DOHH2 (cell line): Measurements from ENCODE around the gene PHF2.

Experiments
- H3F3A ChIP-seq: fragments of 200-600 bp; sonication (generic), shearing (Covaris generic); 2 replicates; pipeline ENCODE4 v1.6.0; 2016; ENCODE audit warnings: antibody characterized with exemption, mild to moderate bottlenecking; ENCODE audit not compliant: control insufficient read depth, insufficient read depth
- H3K27ac ChIP-seq: fragments of 200-600 bp; sonication (generic); 2 replicates; pipeline ENCODE4 v1.5.1; 2014; ENCODE audit warnings: low read depth, mild to moderate bottlenecking, low read length, moderate library complexity
- H3K27me3 ChIP-seq: fragments of 200-600 bp; sonication (generic); 2 replicates; pipeline ENCODE4 v1.6.1; 2014; ENCODE audit warnings: mild to moderate bottlenecking, low read length, mixed read lengths; ENCODE audit not compliant: control insufficient read depth
- H3K36me3 ChIP-seq: fragments of 200-600 bp; sonication (generic); 2 replicates; pipeline ENCODE4 v1.6.1; 2014; ENCODE audit warnings: mild to moderate bottlenecking, low read length, moderate library complexity, mixed read lengths; ENCODE audit not compliant: control insufficient read depth
- H3K4me1 ChIP-seq: fragments of 200-600 bp; sonication (generic); 2 replicates; pipeline ENCODE4 v1.6.1; 2014; ENCODE audit warnings: mild to moderate bottlenecking, low read length, mixed read lengths; ENCODE audit not compliant: control insufficient read depth
- H3K4me2 ChIP-seq: fragments of 200-600 bp; sonication (generic); 2 replicates; pipeline ENCODE4 v1.6.0; 2014; ENCODE audit warnings: mild to moderate bottlenecking, low read length, moderate library complexity
- H3K4me3 ChIP-seq: fragments of 200-600 bp; sonication (generic); 2 replicates; pipeline ENCODE4 v1.5.1; 2014; ENCODE audit warnings: mild to moderate bottlenecking, low read length, mixed read lengths
- H3K79me2 ChIP-seq: fragments of 200-600 bp; sonication (generic); 2 replicates; pipeline ENCODE4 v1.6.1; 2014; ENCODE audit warnings: mild to moderate bottlenecking, low read length, mixed read lengths; ENCODE audit not compliant: control insufficient read depth
- H3K9me2 ChIP-seq: fragments of 200-600 bp; sonication (generic); replicated peaks from 2 replicates; pipeline ENCODE4 v1.6.1; 2014; ENCODE audit warnings: mild to moderate bottlenecking, low read length, mixed read lengths; ENCODE audit not compliant: control insufficient read depth
- H3K9me3 ChIP-seq: fragments of 200-600 bp; sonication (generic); 2 replicates; pipeline ENCODE4 v1.6.1; 2014; ENCODE audit warnings: antibody characterized with exemption, low read length, mixed read lengths; ENCODE audit not compliant: control insufficient read depth, insufficient read depth
- H4K20me1 ChIP-seq: fragments of 200-600 bp; sonication (generic); 2 replicates; pipeline ENCODE4 v1.6.0; 2014; ENCODE audit warnings: low read depth, mild to moderate bottlenecking, antibody characterized with exemption, low read length, moderate library complexity; ENCODE audit not compliant: control insufficient read depth, insufficient read depth
- CTCF ChIP-seq: fragments of 200-600 bp; sonication (generic); IDR thresholded peaks from one replicate; pipeline ENCODE4 v1.5.1; 2014; ENCODE audit warnings: antibody characterized with exemption, mild to moderate bottlenecking, low read depth, low read length; ENCODE audit not compliant: poor library complexity, severe bottlenecking
- EZH2phosphoT487 ChIP-seq: fragments of 200-600 bp; sonication (generic); IDR thresholded peaks from 2 replicates; pipeline ENCODE4 v1.6.1; 2017; ENCODE audit warnings: borderline replicate concordance, mild to moderate bottlenecking, antibody characterized with exemption, low read length, moderate library complexity, mixed read lengths

Gene PHF2

GRCh38 chr9:93573516-93573828, 2.9 kb upstream of the PHF2 start:
- Histone ChIP-seq H4K20me1 (no peaks in the 10 kb centered on the region), H3K27me3 (no peaks in the 10 kb centered on the region), H3K4me1 (peaks cover 32% of the 10 kb centered on the region), H3K27ac (no peak overlapping the region), H3K9me3 (peaks cover 17% of the 10 kb centered on the region), H3K4me2 (no peak overlapping the region), H3K79me2 (peaks cover 25% of the 10 kb centered on the region), H3K4me3 (no peak overlapping the region), H3K9me2 (no peaks in the 10 kb centered on the region), H3K36me3 (peaks cover 13% of the 10 kb centered on the region), H3F3A (peaks cover 10% of the 10 kb centered on the region)
- TF ChIP-seq EZH2phosphoT487, result no peak
- no peak for TF ChIP-seq CTCF

GRCh38 chr9:93574091-93574899, 2.1 kb upstream of the PHF2 start:
- Histone ChIP-seq H3K9me2 (no peaks in the 10 kb centered on the region), H3K4me2 (no peak overlapping the region), H3K9me3 (peaks cover 17% of the 10 kb centered on the region), H3K36me3 (peaks cover 13% of the 10 kb centered on the region), H4K20me1 (no peaks in the 10 kb centered on the region), H3K4me3 (no peak overlapping the region), H3K27ac (no peak overlapping the region), H3K4me1 (peaks cover 28% of the 10 kb centered on the region), H3K27me3 (no peaks in the 10 kb centered on the region), H3K79me2 (peaks cover 33% of the 10 kb centered on the region), H3F3A (peaks cover 10% of the 10 kb centered on the region)
- no peak for TF ChIP-seq EZH2phosphoT487

GRCh38 chr9:93574900-93575795, 1.2 kb upstream of the PHF2 start:
- Histone ChIP-seq H4K20me1 (no peaks in the 10 kb centered on the region), H3K4me2 (peak overlapping the region; percentile 82), H3K9me2 (no peaks in the 10 kb centered on the region), H3K36me3 (peaks cover 8% of the 10 kb centered on the region), H3K4me3 (peak overlapping the region; percentile 76), H3K9me3 (peaks cover 13% of the 10 kb centered on the region), H3K4me1 (peaks cover 21% of the 10 kb centered on the region), H3K79me2 (peaks cover 41% of the 10 kb centered on the region), H3F3A (peaks cover 10% of the 10 kb centered on the region), H3K27ac (peak overlapping the region; percentile 52), H3K27me3 (no peaks in the 10 kb centered on the region)
- no peak for TF ChIP-seq EZH2phosphoT487
- TF ChIP-seq CTCF, result no peak

GRCh38 chr9:93575796-93576257, 557 bp upstream of the PHF2 start:
- H4K20me1 ChIP-seq, result no peaks in the 10 kb centered on the region
- TF ChIP-seq EZH2phosphoT487 (no peak), CTCF (no peak)
- peaks cover 6% of the 10 kb centered on the region for H3K9me3 ChIP-seq
- peaks cover 1% of the 10 kb centered on the region for H3K36me3 ChIP-seq
- peaks cover 10% of the 10 kb centered on the region for H3F3A ChIP-seq
- no peaks in the 10 kb centered on the region for H3K27me3 ChIP-seq
- H3K9me2 ChIP-seq, result no peaks in the 10 kb centered on the region
- peak overlapping the region; percentile 82 for H3K4me2 ChIP-seq
- peak overlapping the region; percentile 52 for H3K27ac ChIP-seq
- peaks cover 48% of the 10 kb centered on the region for H3K79me2 ChIP-seq
- peak overlapping the region; percentile 76 for H3K4me3 ChIP-seq
- H3K4me1 ChIP-seq, result peaks cover 21% of the 10 kb centered on the region
